Kidney (tissue), 14 donors: ENCODE results near the gene LRRC17. TPM values are rescaled to one million over a fixed set of nuclear protein-coding genes. Genes with fewer than 3 reads are reported as not detected.

Source experiments
- DNase-seq, 5 donors: peaks; one replicate each; pipeline ENCODE4 v3.0.0-alpha.2; 2013 to 2020
- FAIRE-seq: peaks from 2 replicates; lab custom pipeline; 2012; peaks lifted over from hg19 to GRCh38; lab: Jason Lieb, UNC
- H3K27ac ChIP-seq, 2 donors: one replicate each; pipeline ENCODE4 v1.7.0; 2013; ENCODE audit warnings: low read depth in 2 of 2, low read length in 2 of 2, inconsistent platforms in 1 of 2
- H3K27me3 ChIP-seq: one replicate; pipeline ENCODE4 v1.7.1; 2013; ENCODE audit warnings: low read length, inconsistent platforms; ENCODE audit not compliant: control insufficient read depth, insufficient read depth
- H3K36me3 ChIP-seq, 3 donors: one replicate each; pipeline versions ENCODE4 v1.7.0 to v1.7.1; 2013; ENCODE audit warnings: low read length in 3 of 3, control low read depth in 1 of 3, inconsistent platforms in 1 of 3; ENCODE audit not compliant: insufficient read depth in 3 of 3, control insufficient read depth in 2 of 3
- H3K4me1 ChIP-seq, 3 donors: one replicate each; pipeline versions ENCODE4 v1.7.0 to v1.7.1; 2013; ENCODE audit warnings: low read length in 3 of 3, inconsistent platforms in 1 of 3, low read depth in 1 of 3; ENCODE audit not compliant: control insufficient read depth in 2 of 3, insufficient read depth in 2 of 3
- H3K4me3 ChIP-seq, 3 donors: one replicate each; pipeline versions ENCODE4 v1.7.0 to v1.8.1; 2013; ENCODE audit warnings: low read length in 3 of 3, control low read depth in 1 of 3, inconsistent platforms in 1 of 3
- H3K9ac ChIP-seq, 3 donors: one replicate each; pipeline versions ENCODE4 v1.7.0 to v1.7.1; 2013; ENCODE audit warnings: low read length in 3 of 3, control low read depth in 1 of 3, inconsistent platforms in 1 of 3
- H3K9me3 ChIP-seq, 3 donors: one replicate each; pipeline versions ENCODE4 v1.7.0 to v1.7.1; 2013; ENCODE audit warnings: low read length in 3 of 3, control low read depth in 1 of 3, inconsistent platforms in 1 of 3; ENCODE audit not compliant: control insufficient read depth in 2 of 3, insufficient read depth in 1 of 3
- CTCF ChIP-seq: IDR thresholded peaks from 3 replicates; pipeline ENCODE4 v1.5.1; 2012; ENCODE audit warnings: mild to moderate bottlenecking, moderate library complexity, borderline replicate concordance; ENCODE audit not compliant: insufficient read depth; ENCODE audit errors: extremely low read depth
- intact Hi-C: fragments of 100-400 bp; cut with DNase I; formaldehyde crosslinking; loops from one replicate; pipeline ENCODE4 v1.11.1; 2022
- polyA plus RNA-seq: library from polyadenylated mRNA; stranded (reverse); fragments of 350-450 nt; fragmentation: Illumina TruSeq; extraction: RNeasy Lipid Tissue Mini Kit (QIAGEN cat#74804); gene quantifications from one replicate; pipeline ENCODE4 v1.2.3, GENCODE V29; 2014; ENCODE audit warnings: low read depth, low replicate concordance; ENCODE audit not compliant: insufficient read depth
- total RNA-seq: library from RNA; stranded (reverse); fragmentation: NEBNext Ultra II Directional; extraction: Animal tissue kit (Norgen Biotek cat#: 25700); gene quantifications from one replicate; pipeline ENCODE4 v1.2.1, GENCODE V29; 2021
- donor health status: control.
- donor health status: control.
- donor health status: control.
- donor health status: control.
- donor health status: control.
- donor health status: DM: yes; HTN: yes; CAD: no.
- donor health status: Normal renal cell carcinoma (clear cell type).

The LRRC17 gene
- total and polyA plus RNA-seq, 2 donors from 2014 or later, result 2.1 to 4.0 TPM

- no peaks in the 10 kb centered on the region for H3K27me3 ChIP-seq
- no peak for DNase-seq
- no peak overlapping the region for H3K4me3 ChIP-seq
- H3K4me1 ChIP-seq, result peaks cover 0 to 4% (median 0%) of the 10 kb centered on the region in 3 donors
- TF ChIP-seq CTCF, result no peak
- no peak overlapping the region for H3K9ac ChIP-seq
- H3K36me3 ChIP-seq, result no peaks in the 10 kb centered on the region
- no peak overlapping the region for H3K27ac ChIP-seq
- intact Hi-C loops, result no loop called here
- FAIRE-seq, result no peak
- H3K9me3 ChIP-seq, result no peaks in the 10 kb centered on the region
These were observed 43.6 kb upstream of the LRRC17 start for GRCh38 chr7:102869195-102869594.

GRCh38 chr7:102872460-102872859, 40.3 kb upstream of the LRRC17 start:
- no peak overlapping the region for H3K9ac ChIP-seq

GRCh38 chr7:102873470-102874165, 39.2 kb upstream of the LRRC17 start:
- no peak overlapping the region for H3K4me3 ChIP-seq
- H3K27me3 ChIP-seq, result no peaks in the 10 kb centered on the region
- no peak for DNase-seq
- H3K27ac ChIP-seq, result no peak overlapping the region
- intact Hi-C loops, result no loop called here
- no peak for TF ChIP-seq CTCF
- no peak for FAIRE-seq
- no peak overlapping the region for H3K9ac ChIP-seq
- H3K9me3 ChIP-seq, result no peaks in the 10 kb centered on the region
- peaks cover 0 to 4% (median 0%) of the 10 kb centered on the region in 3 donors for H3K4me1 ChIP-seq
- no peaks in the 10 kb centered on the region for H3K36me3 ChIP-seq

More at GRCh38 chr7:102872460-102872859, 40.3 kb upstream of the LRRC17 start:
- H3K36me3 ChIP-seq, result no peaks in the 10 kb centered on the region
- intact Hi-C loops, result no loop called here
- peaks cover 0 to 4% (median 0%) of the 10 kb centered on the region in 3 donors for H3K4me1 ChIP-seq
- no peaks in the 10 kb centered on the region for H3K9me3 ChIP-seq
- H3K4me3 ChIP-seq, result no peak overlapping the region
- no peak for FAIRE-seq
- DNase-seq, result no peak
- H3K27me3 ChIP-seq, result no peaks in the 10 kb centered on the region
- H3K27ac ChIP-seq, result no peak overlapping the region
- no peak for TF ChIP-seq CTCF
